Uterus (tissue), 2 donors: ENCODE results near the gene RAB9A.

ENCODE experiments used
- POLR2A ChIP-seq, 2 donors: fragments of 450-650 bp; IDR thresholded peaks; one replicate each; pipeline ENCODE4 v1.6.1; 2016; ENCODE audit warnings: antibody characterized with exemption in 2 of 2, mild to moderate bottlenecking in 1 of 2, moderate library complexity in 1 of 2
- TF ChIP-seq, protein P1 (sequence below), 4 experiments: fragments of 200-600 bp in 2 of 4; fragments of 450-650 bp in 2 of 4; sonication (generic) in 2 of 4; IDR thresholded peaks; one replicate each; pipeline ENCODE4 v1.5.1; 2016 to 2019; ENCODE audit warnings: antibody characterized with exemption in 4 of 4, mild to moderate bottlenecking in 2 of 4, moderate library complexity in 1 of 4

DNA sequence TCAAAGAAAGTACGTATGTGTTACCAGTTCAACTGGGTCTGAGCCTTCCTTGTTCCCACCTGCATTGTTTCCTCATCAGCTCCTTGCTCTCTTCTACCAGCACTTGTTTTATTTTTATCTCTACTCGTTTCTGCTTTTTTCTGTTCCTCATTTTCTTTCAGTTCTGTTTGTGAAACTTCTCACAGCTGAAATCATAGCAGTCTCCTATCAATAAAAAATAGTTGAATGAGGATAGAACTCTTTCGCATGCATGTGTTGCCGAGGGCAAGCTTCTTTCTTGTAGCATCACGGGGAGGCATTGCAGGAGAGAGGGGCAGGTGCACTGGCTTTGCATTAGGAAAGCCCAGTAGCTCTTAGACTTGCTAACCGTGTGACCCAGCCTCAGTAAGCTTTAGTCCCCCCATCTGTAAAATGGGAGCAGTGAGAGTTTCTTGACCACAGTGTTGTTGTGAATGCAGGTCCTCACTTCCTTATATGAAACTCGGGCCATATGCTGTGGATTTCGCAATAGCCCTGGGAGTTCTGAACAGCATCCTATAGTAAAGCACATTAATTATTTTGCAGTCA is 70.3 kb downstream of the RAB9A start:
- TF ChIP-seq, protein P1, sequence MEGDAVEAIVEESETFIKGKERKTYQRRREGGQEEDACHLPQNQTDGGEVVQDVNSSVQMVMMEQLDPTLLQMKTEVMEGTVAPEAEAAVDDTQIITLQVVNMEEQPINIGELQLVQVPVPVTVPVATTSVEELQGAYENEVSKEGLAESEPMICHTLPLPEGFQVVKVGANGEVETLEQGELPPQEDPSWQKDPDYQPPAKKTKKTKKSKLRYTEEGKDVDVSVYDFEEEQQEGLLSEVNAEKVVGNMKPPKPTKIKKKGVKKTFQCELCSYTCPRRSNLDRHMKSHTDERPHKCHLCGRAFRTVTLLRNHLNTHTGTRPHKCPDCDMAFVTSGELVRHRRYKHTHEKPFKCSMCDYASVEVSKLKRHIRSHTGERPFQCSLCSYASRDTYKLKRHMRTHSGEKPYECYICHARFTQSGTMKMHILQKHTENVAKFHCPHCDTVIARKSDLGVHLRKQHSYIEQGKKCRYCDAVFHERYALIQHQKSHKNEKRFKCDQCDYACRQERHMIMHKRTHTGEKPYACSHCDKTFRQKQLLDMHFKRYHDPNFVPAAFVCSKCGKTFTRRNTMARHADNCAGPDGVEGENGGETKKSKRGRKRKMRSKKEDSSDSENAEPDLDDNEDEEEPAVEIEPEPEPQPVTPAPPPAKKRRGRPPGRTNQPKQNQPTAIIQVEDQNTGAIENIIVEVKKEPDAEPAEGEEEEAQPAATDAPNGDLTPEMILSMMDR (IDR thresholded peaks at IDR 0.05): no peak
- no peak for TF ChIP-seq POLR2A (IDR thresholded peaks at IDR 0.05)
